ENCODE measurements around the gene NDRG2. TPM values are rescaled to one million over a fixed set of nuclear protein-coding genes. Genes with fewer than 3 reads are reported as not detected.
A peak's percentile ranks its signal among the peaks of the same experiment; 100 is the strongest.

The NDRG2 gene
- total RNA-seq, 2 experiments from 2014 or later: 10.4 to 11.0 TPM

DNA sequence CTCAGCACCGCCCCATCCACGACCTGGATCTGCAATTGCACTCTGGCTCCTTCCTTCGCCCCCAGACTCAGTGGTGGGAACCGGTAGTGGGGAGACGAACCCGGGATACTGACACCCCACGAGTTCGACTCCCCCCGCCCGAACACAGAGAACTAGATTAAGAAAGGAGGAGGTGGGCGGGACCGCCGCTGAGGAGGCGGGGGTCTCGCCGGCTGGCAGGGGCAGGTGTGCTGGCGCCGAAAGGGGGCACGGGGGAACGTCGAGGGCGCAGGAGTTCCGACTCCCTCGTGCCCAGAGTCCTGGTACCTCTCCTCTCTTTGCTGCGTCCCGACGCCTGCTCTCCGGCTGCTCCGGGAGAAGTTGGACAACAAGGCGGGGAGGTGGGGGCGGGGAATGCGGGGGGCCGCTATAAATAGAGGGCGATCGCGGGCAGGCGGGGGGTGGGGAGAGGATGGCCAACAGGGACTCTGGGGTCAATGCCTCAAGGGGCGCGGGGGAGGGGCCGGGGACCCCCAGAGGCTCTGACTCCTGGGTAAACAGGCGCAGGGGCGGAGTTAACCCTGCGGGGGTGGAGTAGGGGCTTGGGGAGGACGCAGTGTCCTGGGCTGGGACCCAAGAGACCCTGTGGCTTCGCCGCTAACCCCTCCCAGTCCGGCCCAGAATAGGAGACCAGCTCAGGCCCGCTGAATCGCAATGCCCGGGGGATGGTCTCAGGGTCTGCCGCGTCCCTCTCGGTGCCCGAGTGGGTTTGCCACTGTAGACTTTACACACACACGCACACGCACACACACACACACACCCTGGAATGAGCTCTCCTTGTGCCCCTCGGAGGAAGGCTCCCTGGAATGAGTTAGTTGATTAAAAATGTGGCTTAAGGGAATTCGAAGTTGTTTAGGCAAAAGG lies 761 bp upstream of the NDRG2 start:
- Mint-ChIP-seq H3K9me3 (no peaks in the 10 kb centered on the region), H3K36me3 (ENCODE audit: low read depth) (no peaks in the 10 kb centered on the region), H3K27me3 (peaks cover 26% of the 10 kb centered on the region), H3K4me1 (peaks cover 14% of the 10 kb centered on the region), H3K27ac (no peak overlapping the region), H3K4me3 (peak overlapping the region; percentile 72)
- POLR2A ChIA-PET: no interaction called here
- no peak for DNase-seq
- CTCF ChIA-PET: interaction anchor here (1.3 to 1.7 kb wide), 4 partner anchors 9 to 67 kb away, joined by 3 to 9 read pairs (median 4); no protein-coding TSS in a partner anchor

DNA sequence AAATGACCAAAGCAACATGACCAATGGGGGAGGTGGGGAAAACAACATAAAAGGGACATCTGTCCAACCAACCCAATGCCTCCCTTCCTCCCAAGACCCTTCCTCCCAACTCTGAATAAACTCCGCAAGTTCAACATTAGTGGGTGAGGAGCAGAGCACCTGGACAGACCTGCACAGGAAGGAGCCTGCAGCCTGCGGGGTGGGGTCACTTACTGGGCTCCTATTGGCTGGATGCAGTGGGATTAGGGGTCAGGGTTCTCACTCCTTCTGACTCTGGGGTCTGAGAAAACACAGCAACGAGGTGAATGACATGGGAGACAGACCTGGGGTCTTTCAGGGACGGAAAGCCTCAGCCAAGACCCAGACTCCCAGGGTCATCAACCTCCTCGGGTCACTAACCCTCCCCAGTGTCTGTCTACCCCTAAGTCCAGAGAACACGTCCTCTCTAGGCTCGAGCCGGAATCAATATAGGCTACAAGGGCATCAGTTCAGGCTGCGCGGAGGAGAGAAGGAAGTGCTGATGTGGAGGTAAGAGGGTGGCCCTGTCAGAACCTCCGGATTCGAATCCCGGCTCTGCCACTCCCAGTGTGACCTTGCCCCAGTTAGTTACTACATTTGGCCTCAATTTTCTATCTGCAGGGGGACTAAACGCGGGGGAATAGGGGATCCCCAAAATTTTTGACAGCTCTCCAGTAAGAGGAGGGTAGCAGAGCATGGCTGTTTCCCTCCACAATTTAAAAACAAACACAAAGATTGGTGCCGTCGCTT lies 860 bp downstream of the NDRG2 start:
- H3K9me3 Mint-ChIP-seq: no peaks in the 10 kb centered on the region
- peaks cover 14% of the 10 kb centered on the region for H3K4me1 Mint-ChIP-seq
- DNase-seq: no peak
- peaks cover 24% of the 10 kb centered on the region for H3K27me3 Mint-ChIP-seq
- H3K4me3 Mint-ChIP-seq: peak overlapping the region; percentile 72
- H3K36me3 Mint-ChIP-seq (ENCODE audit: low read depth): peaks cover 3% of the 10 kb centered on the region
- POLR2A ChIA-PET: no interaction called here
- H3K27ac Mint-ChIP-seq: peak overlapping the region; percentile 60
- CTCF ChIA-PET: interaction anchor here (0.9 to 5.0 kb wide), 5 partner anchors 9 to 80 kb away, joined by 3 to 17 read pairs (median 3); partner anchors contain the start of gene SLC39A2

DNA sequence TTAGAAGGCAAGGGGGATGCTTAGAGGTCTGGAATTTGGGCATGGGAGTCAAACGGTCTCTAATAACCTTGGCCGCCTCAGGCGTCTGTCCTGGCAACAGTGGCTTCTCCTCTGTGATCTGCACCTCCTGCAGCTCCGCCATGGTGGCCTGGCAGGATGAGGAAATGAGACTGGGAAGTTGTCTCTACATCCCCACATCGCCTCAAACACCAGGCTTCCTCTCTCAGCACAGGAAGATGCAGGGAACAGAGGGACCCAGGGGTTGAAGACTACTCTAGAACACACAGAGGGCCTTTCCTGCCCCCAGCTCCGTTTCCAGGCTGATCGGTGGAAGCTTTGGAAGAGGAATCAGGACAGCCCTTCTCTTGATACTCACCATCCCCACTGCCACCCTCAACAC lies 1.7 kb downstream of the NDRG2 start:
- H3K4me3 Mint-ChIP-seq: no peak overlapping the region

DNA sequence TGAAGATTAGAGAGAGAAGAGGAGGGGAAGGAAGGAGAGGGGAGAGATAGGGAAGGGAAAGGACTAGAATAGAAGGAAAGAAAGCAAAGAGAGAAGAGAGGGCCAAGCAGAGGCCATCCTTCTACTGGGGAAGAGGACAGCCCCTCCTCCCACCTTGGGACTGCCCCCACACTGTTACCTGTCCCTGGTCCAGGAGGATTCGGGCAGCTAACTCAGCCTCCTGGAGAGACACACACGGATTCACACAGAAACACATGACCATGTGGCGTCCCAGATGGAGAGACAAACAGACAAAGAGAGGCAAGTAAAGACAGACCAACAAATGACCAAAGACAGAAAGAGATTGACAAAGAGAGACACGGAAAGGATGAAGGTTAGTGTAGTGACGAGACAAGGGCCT lies 2.2 kb downstream of the NDRG2 start:
- CTCF ChIA-PET: interaction anchor here (0.9 to 5.0 kb wide), 5 partner anchors 8 to 82 kb away, joined by 3 to 17 read pairs (median 3); partner anchors contain the start of gene SLC39A2
- DNase-seq: no peak
- POLR2A ChIA-PET: no interaction called here
- Mint-ChIP-seq H3K36me3 (ENCODE audit: low read depth) (peaks cover 3% of the 10 kb centered on the region), H3K27me3 (peaks cover 24% of the 10 kb centered on the region), H3K4me1 (peaks cover 14% of the 10 kb centered on the region), H3K4me3 (peak overlapping the region; percentile 1), H3K27ac (peak overlapping the region; percentile 6), H3K9me3 (no peaks in the 10 kb centered on the region)

More for the DNA sequence above, 1.7 kb downstream of the NDRG2 start:
- Mint-ChIP-seq H3K4me1 (peaks cover 14% of the 10 kb centered on the region), H3K9me3 (no peaks in the 10 kb centered on the region), H3K27me3 (peaks cover 24% of the 10 kb centered on the region), H3K36me3 (ENCODE audit: low read depth) (peaks cover 3% of the 10 kb centered on the region), H3K27ac (no peak overlapping the region)
- ChIA-PET CTCF (interaction anchor here (0.9 to 5.0 kb wide), 6 partner anchors 8 to 81 kb away, joined by 3 to 17 read pairs (median 3); partner anchors contain the start of gene SLC39A2), POLR2A (no interaction called here)
- no peak for DNase-seq

DNA sequence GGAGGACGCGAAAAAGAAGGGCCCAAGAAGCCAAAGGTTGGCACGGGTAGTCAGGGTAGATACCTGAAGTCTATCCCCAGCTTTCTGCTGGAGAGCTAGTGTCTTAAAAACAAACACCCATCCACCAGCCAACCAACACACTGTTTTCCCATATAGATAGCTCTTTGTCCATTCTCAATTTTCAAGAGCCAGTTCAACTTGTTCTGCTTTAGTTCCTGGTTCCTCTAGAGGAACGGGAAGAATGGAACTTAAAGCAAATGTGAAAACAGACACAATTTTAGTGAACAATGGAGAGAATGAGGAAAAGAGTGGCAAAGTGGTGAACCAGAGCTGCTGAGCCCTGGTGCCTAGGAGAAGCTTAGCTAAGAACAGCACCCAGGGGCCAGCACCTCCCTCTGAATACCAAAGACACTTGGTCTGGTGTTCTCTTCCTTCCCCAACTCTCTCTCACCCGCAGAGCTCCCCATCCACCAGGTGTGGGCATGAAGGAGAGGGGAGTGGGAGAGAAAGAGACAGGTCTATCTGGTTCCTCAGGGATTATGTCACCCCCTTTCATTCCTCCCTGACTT lies 3.8 kb downstream of the NDRG2 start:
- no peak for DNase-seq
- no peak overlapping the region for H3K27ac Mint-ChIP-seq
- ChIA-PET CTCF (interaction anchor here (0.7 to 5.0 kb wide), 5 partner anchors 50 to 357 kb away, joined by 3 to 17 read pairs (median 4); no protein-coding TSS in a partner anchor), POLR2A (no interaction called here)
- peaks cover 14% of the 10 kb centered on the region for H3K4me1 Mint-ChIP-seq
- H3K27me3 Mint-ChIP-seq: peaks cover 22% of the 10 kb centered on the region
- H3K36me3 Mint-ChIP-seq (ENCODE audit: low read depth): peaks cover 3% of the 10 kb centered on the region
- no peak overlapping the region for H3K4me3 Mint-ChIP-seq
- no peaks in the 10 kb centered on the region for H3K9me3 Mint-ChIP-seq

DNA sequence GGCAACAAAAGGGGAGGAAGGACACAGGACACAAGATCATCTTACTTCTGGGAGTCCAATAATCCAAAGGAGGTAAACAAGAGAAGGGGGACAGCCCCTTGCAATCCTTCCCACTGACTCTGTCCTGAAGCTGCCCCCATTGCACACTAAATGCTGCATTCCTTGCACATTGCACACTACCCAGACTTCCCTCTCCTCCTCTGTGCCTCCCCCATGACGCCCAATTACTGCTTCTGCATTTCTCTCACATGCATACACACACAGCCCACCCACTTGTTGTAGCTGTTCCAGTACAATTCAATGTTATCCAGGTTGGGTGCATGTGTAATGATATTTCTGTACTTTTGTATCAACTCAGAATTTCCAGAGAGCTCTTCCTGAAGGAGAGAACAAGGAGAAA lies 5.5 kb downstream of the NDRG2 start:
- Mint-ChIP-seq H3K36me3 (ENCODE audit: low read depth) (peaks cover 3% of the 10 kb centered on the region), H3K4me1 (peaks cover 9% of the 10 kb centered on the region), H3K27me3 (peaks cover 20% of the 10 kb centered on the region), H3K9me3 (no peaks in the 10 kb centered on the region), H3K27ac (no peak overlapping the region), H3K4me3 (no peak overlapping the region)
- POLR2A ChIA-PET: no interaction called here
- no peak for DNase-seq
- CTCF ChIA-PET: interaction anchor here (0.7 to 5.0 kb wide), 4 partner anchors 21 to 85 kb away, joined by 3 to 17 read pairs (median 3); partner anchors contain the start of genes SLC39A2 and ZNF219

DNA sequence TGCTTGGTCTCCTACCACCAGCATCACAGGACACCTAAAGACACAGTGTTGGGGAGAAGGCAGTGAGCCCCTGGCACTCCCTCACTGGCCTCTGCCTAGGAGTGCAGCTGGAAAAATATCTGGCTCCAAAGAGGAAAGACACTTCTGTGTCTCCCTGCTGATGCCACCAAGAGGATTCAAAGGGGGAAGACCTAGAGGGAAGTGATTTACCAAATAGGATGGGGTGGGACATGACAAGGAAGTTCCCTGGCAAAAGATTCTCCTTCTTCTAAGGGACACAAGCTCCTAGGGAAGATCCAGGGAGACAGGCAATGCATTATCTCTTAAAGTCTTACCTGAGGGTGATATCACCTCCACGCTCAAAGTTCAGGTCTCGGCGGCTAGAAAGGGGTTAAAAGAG lies 6.1 kb downstream of the NDRG2 start:
- Mint-ChIP-seq H3K27ac (no peak overlapping the region), H3K9me3 (no peaks in the 10 kb centered on the region), H3K4me1 (peaks cover 3% of the 10 kb centered on the region), H3K27me3 (peaks cover 16% of the 10 kb centered on the region), H3K4me3 (no peak overlapping the region), H3K36me3 (ENCODE audit: low read depth) (peaks cover 3% of the 10 kb centered on the region)
- CTCF ChIA-PET: interaction anchor here (0.8 to 8.5 kb wide), 6 partner anchors 16 to 84 kb away, joined by 3 to 92 read pairs (median 3); partner anchors contain the start of genes RNASE13, SLC39A2 and TMEM253
- POLR2A ChIA-PET: no interaction called here
- no peak for DNase-seq

DNA sequence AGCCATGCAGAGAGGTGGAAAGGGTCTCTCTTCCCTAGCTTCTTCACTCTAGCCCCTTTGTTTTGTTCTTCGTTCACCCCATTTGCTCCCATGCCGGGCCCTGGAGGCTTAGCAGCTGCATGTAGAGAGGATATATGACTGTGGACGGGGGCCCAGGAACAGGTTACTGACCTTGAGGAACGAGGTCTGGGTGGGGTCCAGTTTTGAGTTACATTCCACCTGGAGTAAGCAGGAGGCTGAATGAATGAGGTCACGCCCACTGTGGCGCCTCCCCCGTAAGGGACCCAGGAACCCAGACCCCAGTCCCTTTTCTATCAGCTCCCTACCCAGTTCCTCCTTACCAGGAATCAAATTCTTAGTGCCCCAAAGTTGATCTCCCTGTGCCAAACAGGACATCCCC lies 6.6 kb downstream of the NDRG2 start:
- Mint-ChIP-seq H3K9me3 (no peaks in the 10 kb centered on the region), H3K4me3 (no peak overlapping the region), H3K4me1 (no peaks in the 10 kb centered on the region), H3K27me3 (peaks cover 15% of the 10 kb centered on the region), H3K36me3 (ENCODE audit: low read depth) (peaks cover 3% of the 10 kb centered on the region), H3K27ac (no peak overlapping the region)
- DNase-seq: no peak
- CTCF ChIA-PET: interaction anchor here (0.6 to 8.5 kb wide), 5 partner anchors 16 to 84 kb away, joined by 3 to 92 read pairs (median 3); partner anchors contain the start of genes RNASE13 and TMEM253
- POLR2A ChIA-PET: no interaction called here

DNA sequence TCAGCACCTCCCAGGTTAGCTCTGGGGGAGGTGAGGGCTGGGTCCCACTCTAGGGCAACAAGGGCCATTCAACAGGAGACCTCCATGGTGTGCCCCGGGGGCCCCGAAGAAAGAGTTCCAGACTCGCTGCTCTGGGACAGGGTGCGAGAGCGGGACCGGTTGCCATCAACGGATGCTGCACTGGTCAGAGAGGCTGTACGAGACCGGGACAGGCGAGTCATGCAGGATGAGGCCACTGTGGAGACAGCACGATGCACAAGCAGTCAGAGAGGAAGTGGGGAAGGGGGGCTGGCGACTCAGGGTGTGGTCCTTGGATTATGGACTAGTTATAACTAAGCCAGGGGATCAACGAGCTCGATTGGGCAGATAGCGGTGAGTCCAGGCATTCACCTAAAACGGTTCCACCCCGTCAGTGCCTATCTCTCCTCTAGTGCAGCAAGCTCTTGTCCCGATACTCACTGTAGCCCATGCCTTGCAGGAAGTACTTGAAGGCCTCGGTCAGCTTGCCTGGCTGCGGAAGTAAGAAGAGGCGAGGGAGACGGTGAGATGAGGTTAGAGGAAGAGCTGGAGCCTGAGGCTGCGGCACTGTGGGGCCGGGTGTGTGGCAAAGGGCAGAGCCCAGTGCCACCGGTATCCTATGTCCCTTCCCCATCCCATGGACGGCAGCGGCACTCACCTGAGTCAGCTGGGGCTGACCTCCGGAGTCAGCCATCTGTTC lies 7.2 kb downstream of the NDRG2 start:
- no peaks in the 10 kb centered on the region for H3K9me3 Mint-ChIP-seq
- no peaks in the 10 kb centered on the region for H3K4me1 Mint-ChIP-seq
- H3K27ac Mint-ChIP-seq: no peak overlapping the region
- ChIA-PET CTCF (interaction anchor here (0.6 to 8.5 kb wide), 10 partner anchors 13 to 85 kb away, joined by 3 to 92 read pairs (median 3); partner anchors contain the start of genes RNASE13 and TMEM253), POLR2A (no interaction called here)
- H3K27me3 Mint-ChIP-seq: peaks cover 14% of the 10 kb centered on the region
- H3K4me3 Mint-ChIP-seq: no peak overlapping the region
- peaks cover 3% of the 10 kb centered on the region for H3K36me3 Mint-ChIP-seq (ENCODE audit: low read depth)
- DNase-seq: no peak

DNA sequence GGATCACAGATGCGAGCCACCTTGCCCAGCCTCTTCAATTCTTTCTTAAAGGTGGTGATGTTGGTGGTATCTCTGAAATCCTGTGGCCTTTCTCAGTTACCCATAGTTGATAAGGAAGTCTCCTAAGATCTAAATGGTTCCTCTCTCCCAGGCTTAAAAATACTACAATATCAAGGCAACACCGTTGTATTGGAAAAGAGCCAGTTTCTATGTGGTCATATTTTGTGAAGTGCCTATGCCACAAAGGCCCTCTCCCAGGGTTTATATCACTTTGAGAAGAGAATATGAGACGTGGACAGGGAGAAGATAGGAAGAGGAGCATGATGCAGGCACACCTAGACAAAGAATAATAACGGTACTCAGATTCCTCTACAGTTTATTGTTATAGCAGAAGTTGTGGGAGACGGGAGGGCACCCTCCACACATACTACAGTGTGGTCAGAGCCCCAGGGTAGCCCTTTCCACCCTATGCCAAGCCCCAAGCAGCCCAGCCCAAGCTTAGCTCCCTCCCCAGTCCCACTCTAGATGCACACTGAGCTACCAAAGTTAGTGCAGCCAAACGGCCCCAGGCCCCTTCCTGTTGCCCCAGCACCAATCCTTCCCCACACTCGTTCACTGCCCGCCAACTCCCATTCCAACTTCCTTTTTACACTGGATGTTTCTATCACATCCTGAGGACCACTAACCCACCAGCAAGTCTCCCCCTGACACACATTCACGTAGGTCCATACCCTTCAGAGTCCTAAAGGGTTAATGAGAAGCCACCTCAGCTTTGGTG lies 8.3 kb downstream of the NDRG2 start:
- H3K36me3 Mint-ChIP-seq (ENCODE audit: low read depth): peaks cover 3% of the 10 kb centered on the region
- POLR2A ChIA-PET: no interaction called here

DNA sequence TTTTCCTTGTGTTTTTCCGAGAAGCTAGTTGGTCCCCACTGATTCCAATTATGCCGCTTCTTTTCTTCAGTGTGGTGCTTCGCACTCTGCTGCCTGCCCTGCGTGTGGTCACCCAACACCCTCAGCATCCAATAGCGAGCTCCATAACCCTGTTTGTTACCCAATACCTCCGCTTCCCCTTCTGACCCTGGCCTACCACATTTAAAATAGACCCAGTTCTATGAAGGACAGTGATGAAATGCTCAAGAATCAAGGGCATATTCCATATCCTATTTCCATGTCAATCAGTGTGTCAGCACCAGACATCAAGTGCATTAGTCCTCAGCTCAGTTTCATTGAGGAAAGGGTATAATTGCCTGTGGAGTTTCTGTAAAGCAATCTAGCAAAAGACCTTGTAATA lies 9.5 kb downstream of the NDRG2 start:
- Mint-ChIP-seq H3K4me1 (no peaks in the 10 kb centered on the region), H3K9me3 (no peaks in the 10 kb centered on the region), H3K27ac (no peak overlapping the region), H3K27me3 (peaks cover 21% of the 10 kb centered on the region), H3K4me3 (no peak overlapping the region), H3K36me3 (ENCODE audit: low read depth) (peaks cover 3% of the 10 kb centered on the region)
- ChIA-PET CTCF (interaction anchor here (0.6 to 8.5 kb wide), 31 partner anchors 8 to 505 kb away, joined by 3 to 92 read pairs (median 5); partner anchors contain the start of genes ARHGEF40, RNASE13, RNASE8 and SLC39A2), POLR2A (no interaction called here)
- DNase-seq: no peak

More for the DNA sequence above, 8.3 kb downstream of the NDRG2 start:
- no peak overlapping the region for H3K27ac Mint-ChIP-seq
- H3K4me1 Mint-ChIP-seq: no peaks in the 10 kb centered on the region
- no peak overlapping the region for H3K4me3 Mint-ChIP-seq
- DNase-seq: no peak
- H3K9me3 Mint-ChIP-seq: no peaks in the 10 kb centered on the region
- CTCF ChIA-PET: interaction anchor here (0.8 to 8.5 kb wide), 8 partner anchors 10 to 86 kb away, joined by 3 to 92 read pairs (median 5); partner anchors contain the start of gene TMEM253
- peaks cover 18% of the 10 kb centered on the region for H3K27me3 Mint-ChIP-seq
